GM18873 (cell line): Measurements from ENCODE around the gene TOP1.

Experiments used
- ATAC-seq: cut with Tn5 transposase; IDR thresholded peaks from one replicate; pipeline ENCODE4 v1.9.1; 2021; ENCODE audit warnings: mild to moderate bottlenecking, moderate library complexity, moderate number of reproducible peaks; ENCODE audit not compliant: unreplicated experiment, low FRiP score

The TOP1 gene

GRCh38 chr20:41161886-41162285 lies 133.3 kb downstream of the TOP1 start:
- no peak for ATAC-seq

DNA sequence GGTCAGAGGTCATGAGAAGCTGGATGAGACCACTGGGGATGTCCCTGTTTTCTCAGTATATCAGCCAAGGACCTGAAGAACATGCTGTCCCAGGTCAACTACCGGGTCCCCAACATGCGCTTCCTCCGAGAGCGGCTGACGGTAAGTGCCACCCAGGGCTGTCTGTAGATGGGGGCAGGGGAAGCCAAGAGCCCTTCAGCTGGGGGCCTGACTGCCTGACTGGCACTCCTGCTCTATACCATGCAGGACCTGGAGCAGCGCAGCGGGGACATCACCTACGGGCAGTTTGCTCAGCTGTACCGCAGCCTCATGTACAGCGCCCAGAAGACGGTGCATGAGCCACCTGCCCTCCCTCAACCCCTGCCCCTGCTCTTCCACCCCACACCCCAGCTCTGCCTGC lies 133.8 kb downstream of the TOP1 start:
- no peak for ATAC-seq

DNA sequence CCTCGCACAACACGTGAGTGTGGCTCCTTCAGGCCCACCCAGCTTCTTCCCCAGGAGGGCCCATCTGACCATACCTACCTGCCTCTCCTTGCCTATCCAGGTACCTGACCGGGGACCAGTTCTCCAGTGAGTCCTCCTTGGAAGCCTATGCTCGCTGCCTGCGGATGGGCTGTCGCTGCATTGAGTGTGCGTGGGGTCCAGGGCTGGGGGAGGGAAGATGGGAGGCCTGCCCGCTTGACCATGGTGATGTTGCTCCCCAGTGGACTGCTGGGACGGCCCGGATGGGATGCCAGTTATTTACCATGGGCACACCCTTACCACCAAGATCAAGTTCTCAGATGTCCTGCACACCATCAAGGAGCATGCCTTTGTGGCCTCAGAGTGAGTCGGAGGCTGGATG lies 135.2 kb downstream of the TOP1 start:
- no peak for ATAC-seq

DNA sequence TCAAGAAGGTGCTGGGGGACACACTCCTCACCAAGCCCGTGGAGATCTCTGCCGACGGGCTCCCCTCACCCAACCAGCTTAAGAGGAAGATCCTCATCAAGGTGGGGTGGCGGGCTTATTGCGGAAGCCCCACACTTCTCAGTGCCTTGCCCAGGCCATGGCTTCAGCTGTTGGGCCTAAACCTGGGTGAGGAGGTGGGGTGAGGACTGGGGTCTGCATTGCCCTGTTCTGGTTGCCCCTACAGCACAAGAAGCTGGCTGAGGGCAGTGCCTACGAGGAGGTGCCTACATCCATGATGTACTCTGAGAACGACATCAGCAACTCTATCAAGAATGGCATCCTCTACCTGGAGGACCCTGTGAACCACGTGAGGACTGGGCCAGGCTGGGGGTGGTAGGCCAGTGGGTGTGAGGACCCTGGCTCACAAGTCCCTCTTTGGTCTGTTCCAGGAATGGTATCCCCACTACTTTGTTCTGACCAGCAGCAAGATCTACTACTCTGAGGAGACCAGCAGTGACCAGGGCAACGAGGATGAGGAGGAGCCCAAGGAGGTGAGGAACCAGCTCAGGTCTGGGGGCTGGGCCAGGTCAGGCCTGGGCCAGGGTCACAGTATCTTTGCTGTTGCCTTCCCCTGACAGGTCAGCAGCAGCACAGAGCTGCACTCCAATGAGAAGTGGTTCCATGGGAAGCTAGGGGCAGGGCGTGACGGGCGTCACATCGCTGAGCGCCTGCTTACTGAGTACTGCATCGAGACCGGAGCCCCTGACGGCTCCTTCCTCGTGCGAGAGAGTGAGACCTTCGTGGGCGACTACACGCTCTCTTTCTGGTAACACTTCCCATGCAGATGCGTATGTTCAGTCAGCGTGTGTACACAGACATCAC lies 136.6 kb downstream of the TOP1 start:
- no peak for ATAC-seq

DNA sequence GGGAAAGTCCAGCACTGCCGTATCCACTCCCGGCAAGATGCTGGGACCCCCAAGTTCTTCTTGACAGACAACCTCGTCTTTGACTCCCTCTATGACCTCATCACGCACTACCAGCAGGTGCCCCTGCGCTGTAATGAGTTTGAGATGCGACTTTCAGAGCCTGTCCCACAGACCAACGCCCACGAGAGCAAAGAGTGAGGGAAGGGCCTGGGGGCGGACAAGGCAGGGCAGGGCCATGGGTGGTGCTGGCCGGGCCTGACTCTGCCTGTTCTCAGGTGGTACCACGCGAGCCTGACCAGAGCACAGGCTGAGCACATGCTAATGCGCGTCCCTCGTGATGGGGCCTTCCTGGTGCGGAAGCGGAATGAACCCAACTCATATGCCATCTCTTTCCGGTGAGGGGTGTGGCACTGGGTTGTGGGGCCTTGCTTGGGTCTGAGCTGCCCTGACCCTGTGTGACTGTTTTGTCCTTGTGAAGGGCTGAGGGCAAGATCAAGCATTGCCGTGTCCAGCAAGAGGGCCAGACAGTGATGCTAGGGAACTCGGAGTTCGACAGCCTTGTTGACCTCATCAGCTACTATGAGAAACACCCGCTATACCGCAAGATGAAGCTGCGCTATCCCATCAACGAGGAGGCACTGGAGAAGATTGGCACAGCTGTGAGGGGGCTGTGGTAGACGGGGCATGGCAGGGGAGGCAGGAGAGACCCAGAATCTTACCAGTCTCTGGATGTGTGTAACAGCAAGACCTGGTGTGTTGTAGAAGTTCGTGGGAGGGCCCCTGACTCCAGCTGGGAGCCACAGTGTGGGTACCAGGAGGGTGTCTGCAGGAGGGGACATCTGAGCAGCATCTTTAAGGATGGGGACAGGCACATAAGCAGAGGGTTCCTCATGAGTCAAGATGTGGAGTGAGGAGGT lies 137.8 kb downstream of the TOP1 start:
- no peak for ATAC-seq

DNA sequence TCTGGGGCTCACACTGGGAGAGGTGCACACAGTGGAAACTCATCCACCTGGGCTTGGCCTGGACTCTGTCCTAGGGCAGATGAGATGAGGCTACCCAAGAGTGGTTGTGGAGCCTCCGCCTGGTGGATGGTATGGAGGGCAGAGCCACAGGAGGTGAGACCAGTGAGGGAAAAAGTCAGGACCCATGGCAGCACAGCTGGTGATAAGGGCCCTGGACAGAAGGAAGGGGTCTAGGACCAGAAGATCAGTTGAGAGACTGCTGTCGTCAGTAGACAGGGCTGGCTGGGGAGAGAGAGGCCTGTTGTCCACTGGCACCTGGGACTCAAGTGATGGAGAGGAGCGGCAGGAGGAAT lies 138.5 kb downstream of the TOP1 start:
- ATAC-seq, result no peak

GRCh38 chr20:41167481-41168253 lies 139.0 kb downstream of the TOP1 start:
- ATAC-seq, result no peak

DNA sequence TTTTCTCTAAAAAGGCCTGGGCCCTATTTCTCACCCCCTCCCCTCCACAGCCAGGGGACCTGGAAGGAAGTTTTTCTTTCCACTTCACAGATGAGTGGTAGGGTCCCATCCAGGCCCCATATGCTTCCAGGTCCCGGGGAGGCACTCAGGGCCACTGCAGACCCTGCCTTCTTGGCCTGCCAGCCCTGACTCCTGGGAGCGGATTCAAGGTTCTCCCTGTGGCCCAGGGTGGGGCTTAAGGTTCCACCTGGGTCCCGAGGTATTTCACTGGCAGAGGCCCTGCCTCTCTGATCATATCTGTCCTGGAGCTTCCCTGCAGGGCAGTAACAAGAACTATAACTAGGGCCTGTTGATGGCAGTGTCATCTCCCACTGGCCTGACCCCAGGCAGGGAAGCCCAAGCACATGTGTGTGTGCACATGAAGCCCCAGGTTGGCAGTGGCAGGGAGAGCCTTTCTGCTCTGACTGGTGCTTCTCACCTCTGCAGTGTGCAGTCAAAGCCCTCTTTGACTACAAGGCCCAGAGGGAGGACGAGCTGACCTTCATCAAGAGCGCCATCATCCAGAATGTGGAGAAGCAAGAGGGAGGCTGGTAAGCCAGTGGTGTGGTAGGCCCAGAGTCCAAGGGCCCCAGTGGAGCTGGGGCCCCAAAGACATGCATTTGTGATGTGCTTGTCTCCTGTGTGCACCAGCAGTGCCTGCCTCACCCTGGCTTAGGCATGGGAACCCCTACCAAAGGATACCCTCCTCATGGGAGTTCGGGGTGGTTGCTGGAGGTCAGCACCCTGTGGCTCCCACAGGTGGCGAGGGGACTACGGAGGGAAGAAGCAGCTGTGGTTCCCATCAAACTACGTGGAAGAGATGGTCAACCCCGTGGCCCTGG lies 139.9 kb downstream of the TOP1 start:
- no peak for ATAC-seq

DNA sequence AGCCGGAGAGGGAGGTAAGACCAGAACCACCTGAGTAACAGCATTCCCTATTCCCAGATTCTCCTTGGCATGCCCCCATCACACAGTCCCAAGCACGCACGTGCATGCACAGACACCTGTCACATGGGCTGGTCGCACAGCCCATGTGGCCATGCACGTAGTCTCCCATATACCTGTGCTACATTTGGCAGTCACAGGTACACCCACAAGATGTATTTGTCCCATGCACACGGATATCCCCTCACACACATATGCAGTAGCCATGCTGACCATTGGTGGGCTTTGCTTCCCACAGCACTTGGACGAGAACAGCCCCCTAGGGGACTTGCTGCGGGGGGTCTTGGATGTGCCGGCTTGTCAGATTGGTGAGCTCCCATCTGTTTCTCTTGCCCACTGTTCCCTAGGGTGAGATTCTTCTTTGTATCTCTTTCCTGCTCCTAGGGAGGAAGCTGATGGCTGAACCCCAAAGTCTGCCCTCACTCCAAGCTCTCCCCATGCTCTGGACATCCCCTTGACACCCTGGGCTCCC lies 140.6 kb downstream of the TOP1 start:
- no peak for ATAC-seq

- ATAC-seq, result no peak
Measured at GRCh38 chr20:41169791-41170351, 141.2 kb downstream of the TOP1 start.

GRCh38 chr20:41170386-41171105 lies 141.9 kb downstream of the TOP1 start:
- no peak for ATAC-seq

GRCh38 chr20:41171736-41172295 lies 143.2 kb downstream of the TOP1 start:
- ATAC-seq, result no peak

DNA sequence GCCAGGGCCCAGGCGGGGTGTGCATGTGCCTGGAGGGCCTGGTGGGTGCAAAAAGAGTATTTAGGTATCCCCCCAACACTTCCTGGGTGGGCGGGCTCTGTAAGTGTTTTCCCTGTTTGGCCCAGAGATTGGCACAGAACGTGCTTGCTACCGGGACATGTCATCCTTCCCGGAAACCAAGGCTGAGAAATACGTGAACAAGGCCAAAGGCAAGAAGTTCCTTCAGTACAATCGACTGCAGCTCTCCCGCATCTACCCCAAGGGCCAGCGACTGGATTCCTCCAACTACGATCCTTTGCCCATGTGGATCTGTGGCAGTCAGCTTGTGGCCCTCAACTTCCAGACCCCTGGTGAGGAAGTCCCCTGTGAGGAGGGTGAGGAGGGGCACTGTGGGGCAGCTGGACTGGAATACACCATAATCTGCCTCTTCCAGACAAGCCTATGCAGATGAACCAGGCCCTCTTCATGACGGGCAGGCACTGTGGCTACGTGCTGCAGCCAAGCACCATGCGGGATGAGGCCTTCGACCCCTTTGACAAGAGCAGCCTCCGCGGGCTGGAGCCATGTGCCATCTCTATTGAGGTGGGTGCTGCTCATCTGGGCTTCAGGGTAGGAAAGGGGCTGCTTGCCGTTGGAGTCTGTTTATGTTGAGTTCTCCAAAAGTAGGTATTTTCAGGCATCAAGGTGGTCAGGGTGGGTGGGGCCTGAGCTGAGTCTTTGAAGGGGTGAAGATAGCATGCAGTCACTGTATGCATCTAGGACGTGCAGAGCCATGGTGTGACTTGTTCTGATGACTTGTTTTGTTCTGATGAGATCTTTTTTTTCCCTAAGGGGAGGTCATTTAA lies 143.9 kb downstream of the TOP1 start:
- ATAC-seq, result no peak

DNA sequence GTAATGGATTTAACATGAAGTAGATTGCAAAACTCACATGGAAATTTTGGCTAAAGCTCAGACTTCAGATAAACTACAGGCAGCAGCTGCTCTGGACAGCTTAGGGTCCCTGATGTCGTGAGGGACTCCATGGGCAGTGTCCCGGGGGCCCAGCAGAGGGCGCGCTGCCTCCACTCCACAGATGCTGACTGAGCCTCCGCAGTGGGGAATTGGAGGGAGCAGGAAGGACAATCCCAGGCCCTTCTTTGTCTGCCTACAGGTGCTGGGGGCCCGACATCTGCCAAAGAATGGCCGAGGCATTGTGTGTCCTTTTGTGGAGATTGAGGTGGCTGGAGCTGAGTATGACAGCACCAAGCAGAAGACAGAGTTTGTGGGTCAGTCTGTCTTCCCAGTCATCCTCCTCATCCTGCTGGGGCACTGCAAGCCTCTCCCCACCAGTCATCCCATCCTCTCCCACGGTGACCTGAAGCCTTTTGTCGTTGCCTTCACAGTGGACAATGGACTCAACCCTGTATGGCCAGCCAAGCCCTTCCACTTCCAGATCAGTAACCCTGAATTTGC lies 144.6 kb downstream of the TOP1 start:
- ATAC-seq, result no peak

- no peak for ATAC-seq
Measured at GRCh38 chr20:41173791-41174341, 145.2 kb downstream of the TOP1 start.
